ENCODE results near the gene ABCB8.
A peak's percentile ranks its signal among the peaks of the same experiment; 100 is the strongest.

DNA sequence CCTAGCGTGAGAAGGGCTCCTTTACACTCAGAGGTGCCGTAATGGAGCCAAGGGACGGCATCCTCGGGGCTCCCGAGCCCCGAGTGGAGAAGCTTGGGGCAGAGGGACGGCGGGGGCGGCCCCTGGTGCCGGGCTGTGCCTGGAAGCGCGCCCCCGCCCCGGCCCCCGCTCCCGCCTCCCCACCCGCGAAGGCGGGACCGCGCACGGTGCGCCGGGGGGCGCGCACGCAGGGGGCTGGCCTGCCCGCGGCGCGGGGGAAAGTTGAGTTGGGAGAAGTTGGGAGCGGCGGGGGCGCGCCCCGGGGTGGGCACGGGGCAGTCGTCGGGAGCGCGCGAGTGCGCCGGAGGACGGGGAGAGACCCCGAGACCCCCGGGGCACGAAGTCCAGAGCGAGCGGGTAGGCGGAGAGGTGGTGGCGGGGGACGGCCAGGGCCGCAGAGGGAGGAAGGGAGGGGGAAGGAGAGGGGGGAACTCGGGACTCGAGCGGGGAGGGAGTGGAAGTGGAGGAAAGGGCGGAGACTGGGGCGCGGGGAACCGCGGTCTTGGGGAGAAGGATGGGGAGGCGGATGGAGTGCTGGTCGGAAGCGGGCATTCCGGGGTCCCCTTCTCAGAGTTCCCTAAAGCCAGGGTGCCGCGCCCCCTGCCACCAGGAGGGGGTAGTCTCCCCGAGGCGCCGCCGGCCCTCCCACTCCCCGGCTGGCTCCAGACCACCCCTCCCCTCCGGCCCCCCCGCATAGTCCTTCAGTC lies 31.3 kb downstream of the ABCB8 start, which contains the start of gene SLC4A2:
- TF ChIP-seq, protein P1, sequence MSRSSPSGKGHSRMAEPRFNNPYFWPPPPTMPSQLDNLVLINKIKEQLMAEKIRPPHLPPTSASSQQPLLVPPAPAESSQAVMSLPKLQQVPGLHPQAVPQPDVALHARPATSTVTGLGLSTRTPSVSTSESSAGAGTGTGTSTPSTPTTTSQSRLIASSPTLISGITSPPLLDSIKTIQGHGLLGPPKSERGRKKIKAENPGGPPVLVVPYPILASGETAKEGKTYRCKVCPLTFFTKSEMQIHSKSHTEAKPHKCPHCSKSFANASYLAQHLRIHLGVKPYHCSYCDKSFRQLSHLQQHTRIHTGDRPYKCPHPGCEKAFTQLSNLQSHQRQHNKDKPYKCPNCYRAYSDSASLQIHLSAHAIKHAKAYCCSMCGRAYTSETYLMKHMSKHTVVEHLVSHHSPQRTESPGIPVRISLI (tag by site-specific recombination; IDR thresholded peaks at IDR 0.05) = no peak
- TF ChIP-seq, protein P2, sequence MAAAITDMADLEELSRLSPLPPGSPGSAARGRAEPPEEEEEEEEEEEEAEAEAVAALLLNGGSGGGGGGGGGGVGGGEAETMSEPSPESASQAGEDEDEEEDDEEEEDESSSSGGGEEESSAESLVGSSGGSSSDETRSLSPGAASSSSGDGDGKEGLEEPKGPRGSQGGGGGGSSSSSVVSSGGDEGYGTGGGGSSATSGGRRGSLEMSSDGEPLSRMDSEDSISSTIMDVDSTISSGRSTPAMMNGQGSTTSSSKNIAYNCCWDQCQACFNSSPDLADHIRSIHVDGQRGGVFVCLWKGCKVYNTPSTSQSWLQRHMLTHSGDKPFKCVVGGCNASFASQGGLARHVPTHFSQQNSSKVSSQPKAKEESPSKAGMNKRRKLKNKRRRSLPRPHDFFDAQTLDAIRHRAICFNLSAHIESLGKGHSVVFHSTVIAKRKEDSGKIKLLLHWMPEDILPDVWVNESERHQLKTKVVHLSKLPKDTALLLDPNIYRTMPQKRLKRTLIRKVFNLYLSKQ (tag by site-specific recombination; IDR thresholded peaks at IDR 0.05; ENCODE audit: borderline replicate concordance) = no peak
- TF ChIP-seq TCF7L2 (IDR thresholded peaks at IDR 0.05; ENCODE audit: borderline replicate concordance, low read depth, low read length) (no peak), SP2 (tag by site-specific recombination; IDR thresholded peaks at IDR 0.05) (peak; percentile 59), ZNF2 (tag by site-specific recombination; IDR thresholded peaks at IDR 0.05) (no peak), SETDB1 (IDR thresholded peaks at IDR 0.05; ENCODE audit: insufficient read length, low read length) (no peak), MEIS1 (CRISPR knock-in tag; IDR thresholded peaks at IDR 0.05; ENCODE audit: borderline replicate concordance) (no peak), ZBTB7A (tag by site-specific recombination; IDR thresholded peaks at IDR 0.05; ENCODE audit: low read depth) (peak; percentile 62; the same call in 1 of the 2 replicates), ZNF629 (tag by site-specific recombination; IDR thresholded peaks at IDR 0.05) (peak; percentile 10; the same call in 1 of the 2 replicates)
- TF ChIP-seq, protein P3, sequence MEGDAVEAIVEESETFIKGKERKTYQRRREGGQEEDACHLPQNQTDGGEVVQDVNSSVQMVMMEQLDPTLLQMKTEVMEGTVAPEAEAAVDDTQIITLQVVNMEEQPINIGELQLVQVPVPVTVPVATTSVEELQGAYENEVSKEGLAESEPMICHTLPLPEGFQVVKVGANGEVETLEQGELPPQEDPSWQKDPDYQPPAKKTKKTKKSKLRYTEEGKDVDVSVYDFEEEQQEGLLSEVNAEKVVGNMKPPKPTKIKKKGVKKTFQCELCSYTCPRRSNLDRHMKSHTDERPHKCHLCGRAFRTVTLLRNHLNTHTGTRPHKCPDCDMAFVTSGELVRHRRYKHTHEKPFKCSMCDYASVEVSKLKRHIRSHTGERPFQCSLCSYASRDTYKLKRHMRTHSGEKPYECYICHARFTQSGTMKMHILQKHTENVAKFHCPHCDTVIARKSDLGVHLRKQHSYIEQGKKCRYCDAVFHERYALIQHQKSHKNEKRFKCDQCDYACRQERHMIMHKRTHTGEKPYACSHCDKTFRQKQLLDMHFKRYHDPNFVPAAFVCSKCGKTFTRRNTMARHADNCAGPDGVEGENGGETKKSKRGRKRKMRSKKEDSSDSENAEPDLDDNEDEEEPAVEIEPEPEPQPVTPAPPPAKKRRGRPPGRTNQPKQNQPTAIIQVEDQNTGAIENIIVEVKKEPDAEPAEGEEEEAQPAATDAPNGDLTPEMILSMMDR (tag by site-specific recombination; IDR thresholded peaks at IDR 0.05) = peak; percentile 67

Data from HEK293 (cell line).